ENCODE results near the gene DSCAM. TPM values are rescaled to one million over a fixed set of nuclear protein-coding genes. Genes with fewer than 3 reads are reported as not detected.

The DSCAM gene
- total RNA-seq, 4 donors from 2014 or later: not detected

GRCh38 chr21:40015818-40016217 is 831.1 kb downstream of the DSCAM start:
- DNase-seq (ENCODE audit: low spot score in 2 of 2): peak in 1 of 2 donors; percentile 37
- no peak for TF ChIP-seq POLR2A (IDR thresholded peaks at IDR 0.05)
- TF ChIP-seq CTCF (IDR thresholded peaks at IDR 0.05): no peak
- WGBS, 2 donors: 71 to 74% methylated on average over 3 of the region's 3 CpGs
- intact Hi-C loops (cut with DNase I; ENCODE audit: low total_unique reads): no loop called here
- H3K4me3 ChIP-seq (ENCODE audit: low read depth, poor library complexity, severe bottlenecking): no peak overlapping the region

GRCh38 chr21:40014394-40014793 is 832.6 kb downstream of the DSCAM start:
- TF ChIP-seq POLR2A (IDR thresholded peaks at IDR 0.05) (no peak), CTCF (IDR thresholded peaks at IDR 0.05) (no peak)
- H3K4me3 ChIP-seq (ENCODE audit: low read depth, poor library complexity, severe bottlenecking): no peak overlapping the region
- intact Hi-C loops (cut with DNase I; ENCODE audit: low total_unique reads): no loop called here
- DNase-seq (ENCODE audit: low spot score in 2 of 2): peak in 1 of 2 donors; percentile 45
- 82 to 91% methylated on average over 9 of the region's 9 CpGs for WGBS, 2 donors

GRCh38 chr21:40013001-40013735 is 833.8 kb downstream of the DSCAM start:
- intact Hi-C loops (cut with DNase I; ENCODE audit: low total_unique reads): no loop called here
- WGBS, 2 donors: 91 to 93% methylated on average over 26 of the region's 26 CpGs
- DNase-seq (ENCODE audit: low spot score in 2 of 2): peak in 1 of 2 donors; percentile 63
- H3K4me3 ChIP-seq (ENCODE audit: low read depth, poor library complexity, severe bottlenecking): no peak overlapping the region
- no peak for TF ChIP-seq POLR2A (IDR thresholded peaks at IDR 0.05)
- TF ChIP-seq CTCF (IDR thresholded peaks at IDR 0.05): no peak

- 50 to 80% methylated on average over 1 of the region's 1 CpG for WGBS, 2 donors
- intact Hi-C loops (cut with DNase I; ENCODE audit: low total_unique reads): no loop called here
- no peak overlapping the region for H3K4me3 ChIP-seq (ENCODE audit: low read depth, poor library complexity, severe bottlenecking)
- no peak for TF ChIP-seq POLR2A (IDR thresholded peaks at IDR 0.05)
- no peak for TF ChIP-seq CTCF (IDR thresholded peaks at IDR 0.05)
- peak in 1 of 2 donors; percentile 3 for DNase-seq (ENCODE audit: low spot score in 2 of 2)
These were observed 835.6 kb downstream of the DSCAM start for GRCh38 chr21:40011371-40011770.

GRCh38 chr21:40002978-40003377 is 844.0 kb downstream of the DSCAM start:
- WGBS, 2 donors: 58 to 59% methylated on average over 1 of the region's 1 CpG
- no peak for TF ChIP-seq CTCF (IDR thresholded peaks at IDR 0.05)
- no peak for TF ChIP-seq POLR2A (IDR thresholded peaks at IDR 0.05)
- intact Hi-C loops (cut with DNase I; ENCODE audit: low total_unique reads): no loop called here
- H3K4me3 ChIP-seq (ENCODE audit: low read depth, poor library complexity, severe bottlenecking): no peak overlapping the region
- DNase-seq (ENCODE audit: low spot score in 2 of 2): peak in 1 of 2 donors; percentile 34
